OCI-LY7 (cell line): ENCODE measurements around the gene EVX2. TPM values are rescaled to one million over a fixed set of nuclear protein-coding genes. Genes with fewer than 3 reads are reported as not detected.

Source experiments
- BruUV-seq: library from RNA; stranded (reverse); fragments of 400-500 nt; replicated peaks from 2 replicates; lab custom pipeline; 2021; lab: Mats Ljungman, UMichigan
- CTCF ChIA-PET: fragments of 300-600 bp; sonication (Branson Sonifier 250); formaldehyde crosslinking; loops from one replicate; lab custom pipeline; 2022; ENCODE audit warnings: antibody characterized with exemption; ENCODE audit not compliant: unreplicated experiment; lab: Charles Lee
- POLR2A ChIA-PET: fragments of 300-600 bp; sonication (Branson Sonifier 250); formaldehyde crosslinking; loops from one replicate; lab custom pipeline; 2022; ENCODE audit warnings: antibody characterized with exemption; lab: Charles Lee
- DNase-seq: peaks from one replicate; pipeline ENCODE4 v3.0.0-alpha.2; 2015; ENCODE audit warnings: low spot score
- H2AFZ ChIP-seq: fragments of 200-600 bp; sonication (generic), shearing (Covaris generic); 2 replicates; pipeline ENCODE4 v1.6.1; 2014; ENCODE audit warnings: mild to moderate bottlenecking, antibody characterized with exemption, low read length, moderate library complexity
- H3K27ac ChIP-seq: fragments of 200-600 bp; sonication (generic); 2 replicates; pipeline ENCODE4 v1.5.1; 2014; ENCODE audit warnings: mixed run types, low read depth, mild to moderate bottlenecking, moderate library complexity, low read length, inconsistent platforms; ENCODE audit not compliant: poor library complexity, severe bottlenecking
- H3K36me3 ChIP-seq: fragments of 200-600 bp; sonication (generic); 2 replicates; pipeline ENCODE4 v1.6.1; 2014; ENCODE audit warnings: mild to moderate bottlenecking, antibody characterized with exemption, low read length, moderate library complexity, mixed read lengths; ENCODE audit not compliant: insufficient read depth
- H3K4me1 ChIP-seq: fragments of 200-600 bp; sonication (generic); 2 replicates; pipeline ENCODE4 v1.5.1; 2014; ENCODE audit warnings: mild to moderate bottlenecking, low read length; ENCODE audit not compliant: insufficient read depth, poor library complexity, severe bottlenecking
- H3K4me2 ChIP-seq: fragments of 200-600 bp; sonication (generic); 2 replicates; pipeline ENCODE4 v1.6.1; 2014; ENCODE audit warnings: mild to moderate bottlenecking, low read length
- H3K4me3 ChIP-seq: fragments of 200-600 bp; sonication (generic); 2 replicates; pipeline ENCODE4 v1.5.1; 2014; ENCODE audit warnings: mild to moderate bottlenecking, low read depth, low read length; ENCODE audit not compliant: poor library complexity, severe bottlenecking
- H3K79me2 ChIP-seq: fragments of 200-600 bp; sonication (generic); 2 replicates; pipeline ENCODE4 v1.6.1; 2016; ENCODE audit warnings: low read depth, mild to moderate bottlenecking, low read length, moderate library complexity, mixed read lengths; ENCODE audit not compliant: insufficient read depth
- H3K9me2 ChIP-seq: fragments of 200-600 bp; sonication (generic); 2 replicates; pipeline ENCODE4 v1.6.1; 2016; ENCODE audit warnings: mild to moderate bottlenecking, low read length, mixed read lengths; ENCODE audit not compliant: insufficient read depth
- H3K9me3 ChIP-seq: fragments of 200-600 bp; sonication (generic); 2 replicates; pipeline ENCODE4 v1.6.1; 2014; ENCODE audit warnings: mild to moderate bottlenecking, mixed run types, low read length, mixed read lengths
- H4K20me1 ChIP-seq: fragments of 200-600 bp; sonication (generic); 2 replicates; pipeline ENCODE4 v1.6.1; 2014; ENCODE audit warnings: mild to moderate bottlenecking, antibody characterized with exemption, low read length, moderate library complexity, mixed read lengths; ENCODE audit not compliant: insufficient read depth
- EZH2phosphoT487 ChIP-seq: fragments of 200-600 bp; sonication (generic); IDR thresholded peaks from 2 replicates; pipeline ENCODE4 v1.6.1; 2018; ENCODE audit warnings: low read depth, borderline replicate concordance, mild to moderate bottlenecking, mixed run types, antibody characterized with exemption, low read length, moderate library complexity, mixed read lengths
- intact Hi-C: fragments of 100-400 bp; cut with micrococcal nuclease; formaldehyde crosslinking; loops from one replicate; pipeline ENCODE4 v1.10.0; 2022; ENCODE audit not compliant: unreplicated experiment
- total RNA-seq, 2 experiments: library from RNA; depleted of rRNA in 1 of 2; stranded (reverse); fragments of >200 nt in 1 of 2; shearing (Covaris generic) in 1 of 2; gene quantifications; 2 replicates each; pipeline ENCODE4 v1.2.3, GENCODE V29; 2014 to 2022
- TF ChIP-seq, protein P1 (sequence below): fragments of 200-600 bp; sonication (generic); conservative IDR thresholded peaks from 2 replicates; pipeline ENCODE4 v1.5.1; 2014; ENCODE audit warnings: mild to moderate bottlenecking, antibody characterized with exemption, low read length, moderate library complexity, mixed read lengths

EVX2 gene
- total RNA-seq, 2 experiments from 2014 or later, result not detected

GRCh38 chr2:176130957-176131847 is 47.4 kb upstream of the EVX2 start:
- DNase-seq, result no peak
- TF ChIP-seq, protein P1, sequence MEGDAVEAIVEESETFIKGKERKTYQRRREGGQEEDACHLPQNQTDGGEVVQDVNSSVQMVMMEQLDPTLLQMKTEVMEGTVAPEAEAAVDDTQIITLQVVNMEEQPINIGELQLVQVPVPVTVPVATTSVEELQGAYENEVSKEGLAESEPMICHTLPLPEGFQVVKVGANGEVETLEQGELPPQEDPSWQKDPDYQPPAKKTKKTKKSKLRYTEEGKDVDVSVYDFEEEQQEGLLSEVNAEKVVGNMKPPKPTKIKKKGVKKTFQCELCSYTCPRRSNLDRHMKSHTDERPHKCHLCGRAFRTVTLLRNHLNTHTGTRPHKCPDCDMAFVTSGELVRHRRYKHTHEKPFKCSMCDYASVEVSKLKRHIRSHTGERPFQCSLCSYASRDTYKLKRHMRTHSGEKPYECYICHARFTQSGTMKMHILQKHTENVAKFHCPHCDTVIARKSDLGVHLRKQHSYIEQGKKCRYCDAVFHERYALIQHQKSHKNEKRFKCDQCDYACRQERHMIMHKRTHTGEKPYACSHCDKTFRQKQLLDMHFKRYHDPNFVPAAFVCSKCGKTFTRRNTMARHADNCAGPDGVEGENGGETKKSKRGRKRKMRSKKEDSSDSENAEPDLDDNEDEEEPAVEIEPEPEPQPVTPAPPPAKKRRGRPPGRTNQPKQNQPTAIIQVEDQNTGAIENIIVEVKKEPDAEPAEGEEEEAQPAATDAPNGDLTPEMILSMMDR, result no peak
- TF ChIP-seq EZH2phosphoT487, result no peak; the same call in 1 of the 2 replicates
- ChIA-PET CTCF (no interaction called here), POLR2A (interaction anchor here (0.6 to 1.0 kb wide), 4 partner anchors 165 to 1376 kb away, joined by 3 to 5 read pairs (median 4); no protein-coding TSS in a partner anchor)
- no peaks in the 10 kb centered on the region for H3K9me3 ChIP-seq
- no peaks in the 10 kb centered on the region for H3K4me1 ChIP-seq
- intact Hi-C loops, result no loop called here
- no peak overlapping the region for H3K4me3 ChIP-seq
- no peak overlapping the region for H3K4me2 ChIP-seq
- no peak overlapping the region for H3K27ac ChIP-seq
- H3K79me2 ChIP-seq, result no peaks in the 10 kb centered on the region
- no peaks in the 10 kb centered on the region for H3K36me3 ChIP-seq
- H2AFZ ChIP-seq, result no peak overlapping the region
- H4K20me1 ChIP-seq, result no peaks in the 10 kb centered on the region
- no TSS peak for BruUV-seq
- no peaks in the 10 kb centered on the region for H3K9me2 ChIP-seq

DNA sequence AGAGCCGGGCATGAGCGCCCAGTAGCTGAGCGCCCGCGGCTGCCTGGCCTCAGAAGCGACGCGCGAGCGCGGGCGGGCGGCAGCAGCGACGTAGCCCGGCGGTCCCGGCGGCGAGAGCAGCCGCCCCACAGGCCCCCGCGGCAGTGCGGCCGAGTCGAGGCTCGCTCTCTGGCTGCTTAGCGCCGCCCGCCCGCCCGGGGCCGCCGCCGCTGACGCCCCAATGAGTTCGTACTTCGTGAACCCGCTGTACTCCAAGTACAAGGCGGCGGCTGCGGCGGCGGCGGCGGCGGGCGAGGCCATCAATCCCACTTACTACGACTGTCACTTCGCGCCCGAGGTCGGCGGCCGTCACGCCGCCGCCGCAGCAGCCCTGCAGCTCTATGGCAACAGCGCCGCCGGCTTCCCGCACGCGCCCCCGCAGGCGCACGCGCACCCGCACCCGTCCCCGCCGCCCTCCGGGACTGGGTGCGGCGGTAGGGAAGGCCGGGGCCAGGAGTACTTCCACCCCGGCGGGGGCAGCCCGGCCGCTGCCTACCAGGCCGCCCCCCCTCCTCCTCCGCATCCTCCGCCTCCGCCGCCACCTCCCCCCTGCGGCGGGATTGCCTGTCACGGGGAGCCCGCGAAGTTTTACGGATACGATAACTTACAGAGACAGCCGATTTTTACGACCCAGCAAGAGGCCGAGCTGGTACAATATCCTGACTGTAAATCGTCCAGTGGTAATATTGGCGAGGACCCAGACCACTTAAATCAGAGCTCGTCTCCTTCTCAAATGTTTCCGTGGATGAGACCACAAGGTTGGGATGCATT is 46.6 kb upstream of the EVX2 start:
- Histone ChIP-seq H3K4me2 (no peak overlapping the region), H2AFZ (no peak overlapping the region), H4K20me1 (no peaks in the 10 kb centered on the region), H3K27ac (no peak overlapping the region), H3K9me3 (no peaks in the 10 kb centered on the region), H3K36me3 (no peaks in the 10 kb centered on the region), H3K4me3 (no peak overlapping the region), H3K79me2 (no peaks in the 10 kb centered on the region), H3K4me1 (no peaks in the 10 kb centered on the region), H3K9me2 (no peaks in the 10 kb centered on the region)
- intact Hi-C loops, result no loop called here
- DNase-seq, result no peak
- BruUV-seq, result no TSS peak
- TF ChIP-seq, protein P1, result no peak
- no peak; the same call in 1 of the 2 replicates for TF ChIP-seq EZH2phosphoT487
- POLR2A ChIA-PET, result no interaction called here
- CTCF ChIA-PET, result no interaction called here
